ENCODE results near the gene FXYD3.

FXYD3 gene

DNA sequence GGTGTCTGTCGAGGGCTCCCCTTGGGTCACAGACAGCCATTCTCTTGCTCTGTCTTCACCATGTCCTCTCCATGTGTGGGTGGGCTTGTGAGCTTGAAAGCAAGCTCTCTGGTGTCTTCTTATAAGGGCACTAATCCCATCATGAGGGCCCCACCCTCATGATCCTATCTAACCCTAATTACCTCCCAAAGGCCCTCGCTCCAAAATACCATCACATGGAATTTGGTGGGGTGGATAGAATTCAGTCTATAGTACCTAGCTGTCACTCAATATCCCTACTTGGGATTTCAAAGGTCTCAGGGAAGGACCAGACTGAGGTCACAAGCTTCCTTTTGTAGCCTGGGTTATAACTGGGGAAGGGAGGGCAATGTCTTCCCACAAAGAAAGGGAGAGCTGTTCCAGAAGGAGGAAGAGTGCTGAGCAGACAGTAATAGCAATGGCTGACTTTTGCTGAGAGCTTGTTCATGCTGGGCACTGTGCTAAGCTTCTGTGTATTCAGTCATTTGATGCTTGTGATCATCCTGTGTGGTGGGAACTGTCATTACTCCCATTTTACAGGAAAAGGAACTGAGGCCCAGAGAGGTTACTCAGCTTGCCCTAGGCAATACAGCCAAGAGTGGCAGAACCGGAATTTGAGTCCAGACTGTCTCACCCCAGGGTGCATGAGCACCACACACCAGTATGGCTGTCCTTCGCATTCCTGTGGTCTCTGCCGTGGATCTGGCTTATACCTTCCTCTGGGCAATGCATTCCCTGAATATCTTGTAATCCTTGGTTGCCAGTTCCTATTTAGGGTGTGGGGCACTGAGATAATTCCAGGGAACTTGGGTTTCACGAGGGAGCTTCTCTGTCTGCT is 47.1 kb downstream of the FXYD3 start:
- DNase-seq (ENCODE audit: low spot score), result no peak

DNA sequence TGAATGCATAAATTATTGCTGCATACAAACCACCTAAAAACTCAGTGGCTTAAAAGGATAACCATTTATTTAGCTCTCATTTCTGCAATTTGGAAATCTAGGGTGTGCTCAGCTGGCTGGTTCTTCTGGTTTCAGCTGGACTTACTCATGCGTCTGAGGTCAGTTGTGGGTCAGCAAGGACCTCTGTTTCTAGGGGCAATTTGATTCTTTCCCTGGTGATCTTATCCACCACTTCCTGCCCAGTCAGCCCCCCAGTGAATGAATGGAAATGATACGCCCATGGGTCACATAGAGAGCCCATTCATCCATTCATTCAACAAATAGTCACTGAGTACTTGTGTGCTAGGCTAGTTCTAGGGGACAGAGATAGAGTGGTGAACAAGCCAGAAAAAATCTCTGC is 48.8 kb downstream of the FXYD3 start:
- no peak for DNase-seq (ENCODE audit: low spot score)

DNA sequence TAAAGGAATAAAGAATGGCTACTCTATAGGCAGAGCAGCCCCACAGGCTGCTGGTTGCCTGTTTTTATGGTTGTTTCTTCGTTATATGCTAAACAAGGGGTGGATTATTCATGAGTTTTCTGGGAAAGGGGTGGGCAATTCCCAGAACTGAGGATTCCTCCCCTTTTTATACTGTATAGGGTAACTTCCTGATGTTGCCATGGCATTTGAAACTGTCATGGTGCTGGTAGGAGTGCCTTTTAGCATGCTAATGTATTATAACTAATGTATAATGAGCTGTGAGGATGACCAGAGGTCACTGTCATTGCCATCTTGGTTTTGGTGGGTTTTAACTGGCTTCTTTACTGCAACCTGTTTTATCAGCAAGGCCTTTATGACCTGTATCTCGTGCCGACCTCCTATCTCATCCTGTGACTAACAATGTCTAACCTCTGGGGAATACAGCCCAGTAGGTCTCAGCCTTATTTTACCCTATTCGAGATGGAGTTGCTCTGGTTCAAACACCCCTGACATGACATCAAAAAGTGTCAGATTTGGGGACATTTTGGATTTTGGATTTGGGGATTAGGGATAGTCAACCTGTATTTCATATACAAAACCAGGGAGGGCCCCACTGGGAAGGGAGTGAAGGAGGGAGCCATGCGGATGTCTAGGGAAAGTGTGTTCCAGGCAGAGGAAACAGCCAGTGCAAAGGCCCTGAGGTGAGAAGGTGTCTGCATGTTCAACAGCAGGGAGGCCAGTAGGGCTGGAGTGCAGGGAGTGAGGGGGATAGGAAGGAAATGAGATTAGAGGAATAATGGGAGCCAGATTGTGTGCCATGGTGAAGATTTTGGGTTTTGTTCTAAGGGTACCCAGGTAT is 49.8 kb downstream of the FXYD3 start:
- no peak for DNase-seq (ENCODE audit: low spot score)

DNA sequence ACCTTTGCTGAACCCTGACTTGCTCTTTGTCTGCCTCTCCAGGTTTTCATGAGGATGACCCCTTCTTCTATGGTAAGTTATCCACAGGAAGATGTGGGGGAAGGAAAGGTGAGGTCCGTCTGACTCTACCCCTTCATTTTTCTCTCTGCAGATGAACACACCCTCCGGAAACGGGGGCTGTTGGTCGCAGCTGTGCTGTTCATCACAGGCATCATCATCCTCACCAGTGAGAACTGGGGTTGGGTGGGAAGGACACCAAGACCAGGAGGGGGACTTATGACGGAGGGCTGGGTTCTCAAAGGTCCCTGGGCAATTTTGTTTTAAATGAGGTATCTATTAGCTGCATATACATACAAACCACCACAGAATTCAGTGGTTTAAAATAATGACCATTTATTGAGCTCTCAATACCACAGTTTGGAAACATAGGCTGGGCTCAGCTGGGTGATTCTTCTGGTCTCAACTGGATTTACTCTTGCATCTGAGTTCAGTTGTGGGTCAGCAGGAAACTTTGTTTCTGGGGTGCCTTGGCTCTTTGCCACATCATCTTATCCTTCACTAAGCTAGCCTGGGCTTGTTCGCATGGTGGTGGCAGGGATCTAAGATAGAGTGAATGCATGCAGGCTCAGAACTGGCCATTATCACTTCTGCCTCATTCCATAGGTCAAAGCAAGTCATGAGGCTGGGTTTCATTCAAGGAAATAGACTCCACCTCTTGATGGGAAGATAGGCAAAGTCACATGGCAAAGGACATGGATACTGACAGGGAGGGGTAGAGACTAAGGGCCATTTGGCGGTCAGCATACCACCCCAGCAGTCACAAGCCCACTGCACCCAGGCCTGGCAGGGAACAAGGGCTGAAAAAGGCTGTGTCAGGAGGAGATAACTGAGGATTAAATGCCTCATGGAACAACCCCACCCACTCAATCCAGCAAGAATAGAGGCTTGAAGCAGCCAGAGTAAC is 50.8 kb downstream of the FXYD3 start:
- no peak for DNase-seq (ENCODE audit: low spot score)

DNA sequence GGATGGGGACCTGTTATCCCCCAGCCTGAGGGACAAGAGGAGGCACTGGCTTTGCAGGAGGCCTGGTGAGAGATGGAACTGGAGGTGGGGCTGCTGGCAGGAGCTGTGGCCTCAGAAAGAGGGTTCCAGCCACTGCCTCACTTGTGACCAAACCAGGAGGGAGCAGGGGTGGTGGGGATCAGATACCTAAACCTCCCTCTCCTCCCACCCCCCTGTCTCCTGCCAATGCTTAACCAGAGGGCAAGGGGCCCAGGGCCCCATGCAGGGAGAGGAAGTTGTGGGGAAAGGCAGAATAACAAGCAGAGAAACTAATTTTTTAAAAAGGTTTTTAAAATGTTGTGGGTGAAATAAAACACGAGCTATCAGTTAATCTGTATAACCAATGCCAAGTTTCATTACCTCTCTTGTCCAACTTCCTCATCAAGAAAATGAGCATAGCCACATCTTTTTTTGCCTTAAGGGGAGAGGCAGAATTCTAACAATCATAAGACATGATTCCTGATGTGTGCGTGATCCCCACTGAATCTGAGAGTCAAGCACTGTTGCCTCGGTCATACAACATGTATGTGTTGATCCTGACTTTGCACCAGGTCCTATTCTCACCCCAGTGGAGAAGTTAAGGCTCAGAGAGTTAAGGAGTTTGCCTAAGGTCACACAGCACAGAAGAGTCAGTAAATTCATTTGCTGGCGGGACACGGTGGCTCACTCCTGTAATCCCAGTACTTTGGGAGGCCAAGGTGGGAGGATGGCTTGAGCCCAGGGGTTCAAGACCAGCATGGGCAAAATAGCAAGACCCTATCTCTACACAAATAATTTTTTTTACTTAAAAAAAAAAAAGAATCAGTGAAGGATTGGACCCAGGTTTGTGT is 51.9 kb downstream of the FXYD3 start:
- DNase-seq (ENCODE audit: low spot score), result no peak

DNA sequence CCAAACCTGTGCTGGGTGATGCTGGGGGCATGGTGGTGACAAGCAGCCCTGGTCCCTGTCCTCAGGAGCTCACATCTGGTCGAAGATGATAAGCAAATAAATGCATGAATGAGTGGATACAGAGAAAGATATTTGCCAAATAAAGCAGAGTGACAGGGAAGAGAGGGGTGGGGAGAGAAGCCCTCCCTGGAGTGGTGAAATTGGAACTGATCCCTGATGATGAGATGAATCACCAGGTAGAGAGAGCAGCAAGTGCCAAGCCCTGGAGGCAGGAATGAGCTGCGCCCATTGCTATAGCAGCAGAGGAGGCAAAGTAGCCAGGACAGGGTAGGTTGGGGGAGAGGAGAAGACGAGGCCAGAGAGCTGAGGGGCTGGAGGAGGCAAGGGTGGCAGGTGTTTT is 52.6 kb downstream of the FXYD3 start:
- no peak for DNase-seq (ENCODE audit: low spot score)

DNA sequence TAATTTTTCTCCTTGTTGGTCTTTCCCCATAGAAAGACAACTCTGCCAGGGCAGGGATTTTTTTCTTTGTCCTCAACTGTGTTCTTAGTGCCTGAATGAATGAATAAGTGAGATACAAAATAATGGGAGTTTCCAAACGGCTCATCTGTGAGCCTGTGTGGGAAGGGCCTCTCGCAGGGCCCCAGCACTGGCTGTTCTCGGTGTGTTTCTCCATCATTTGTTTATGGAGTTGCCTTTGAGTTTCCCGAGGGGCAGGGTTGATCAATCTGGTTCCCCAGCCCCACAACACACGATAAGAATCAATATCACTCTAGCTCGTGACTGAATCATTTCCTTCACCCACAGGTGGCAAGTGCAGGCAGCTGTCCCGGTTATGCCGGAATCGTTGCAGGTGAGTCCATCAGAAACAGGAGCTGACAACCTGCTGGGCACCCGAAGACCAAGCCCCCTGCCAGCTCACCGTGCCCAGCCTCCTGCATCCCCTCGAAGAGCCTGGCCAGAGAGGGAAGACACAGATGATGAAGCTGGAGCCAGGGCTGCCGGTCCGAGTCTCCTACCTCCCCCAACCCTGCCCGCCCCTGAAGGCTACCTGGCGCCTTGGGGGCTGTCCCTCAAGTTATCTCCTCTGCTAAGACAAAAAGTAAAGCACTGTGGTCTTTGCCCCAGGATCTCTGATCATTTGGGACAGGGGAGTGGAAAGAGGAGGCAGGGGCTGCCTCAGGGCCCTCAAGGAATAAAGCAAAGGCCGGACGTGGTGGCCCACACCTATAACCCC is 53.8 kb downstream of the FXYD3 start:
- DNase-seq (ENCODE audit: low spot score), result no peak

DNA sequence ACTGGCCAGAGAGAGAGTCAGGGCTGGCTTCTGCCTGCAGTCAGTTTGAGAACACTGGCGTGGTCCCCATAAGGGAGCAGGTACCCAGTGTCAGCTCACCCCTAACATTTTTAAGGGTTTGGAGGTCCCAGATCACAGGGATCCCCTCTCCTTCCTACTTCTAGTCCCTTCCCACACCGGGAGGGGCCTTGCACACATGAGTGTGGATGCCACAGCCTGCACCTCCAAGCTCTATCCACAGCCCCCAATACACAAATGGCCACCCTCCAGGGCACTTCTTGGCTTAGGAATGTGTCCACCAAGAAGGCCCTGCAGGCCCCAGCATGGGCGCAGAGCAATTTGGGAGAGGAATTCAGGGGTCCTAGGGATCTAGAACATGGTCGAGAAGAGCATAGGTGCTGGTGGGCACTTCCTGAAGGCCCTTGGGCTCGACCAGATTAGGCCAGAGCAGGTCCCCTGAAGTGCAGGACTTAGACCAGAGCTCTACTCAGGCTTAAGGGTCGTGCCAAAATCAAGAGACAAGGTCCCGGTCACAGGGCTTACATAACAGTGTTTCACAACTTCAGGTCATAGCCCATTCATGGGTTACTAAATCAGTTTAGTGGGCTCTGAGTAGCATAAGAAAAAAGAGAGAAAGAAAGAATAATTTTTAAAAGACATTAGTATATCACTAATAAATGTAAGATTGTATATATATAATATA is 54.9 kb downstream of the FXYD3 start:
- DNase-seq (ENCODE audit: low spot score), result no peak

DNA sequence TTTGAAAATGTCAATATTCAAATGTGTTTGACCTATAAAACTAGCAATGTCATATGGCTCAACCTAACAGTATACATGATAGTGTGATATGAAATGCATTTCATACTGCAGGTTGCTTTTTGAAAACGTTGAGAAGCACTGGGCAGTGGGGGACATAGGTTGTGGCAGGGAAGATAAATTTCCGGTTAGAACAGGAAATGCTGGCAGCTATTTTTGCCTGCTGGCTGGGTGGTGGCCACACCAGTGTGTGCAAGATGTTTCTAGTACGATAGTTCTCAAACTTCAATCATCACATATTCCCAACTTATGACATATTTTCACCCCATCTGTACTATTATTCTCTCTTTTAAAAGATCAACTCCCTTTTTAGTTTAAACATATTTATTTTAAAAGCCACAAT is 56.1 kb downstream of the FXYD3 start:
- DNase-seq (ENCODE audit: low spot score), result no peak

Measured in kidney capillary endothelial cell (primary cell).